HepG2 (cell line): ENCODE measurements around the gene NME8. TPM values are rescaled to one million over a fixed set of nuclear protein-coding genes. Genes with fewer than 3 reads are reported as not detected.

Experiments
- ATAC-seq: fragments of 200-7000 bp; cut with Tn5 transposase; 3 replicates; pipeline ENCODE4 v1.9.1; 2020; ENCODE audit warnings: mild to moderate bottlenecking, moderate library complexity
- BruUV-seq: library from RNA; stranded (reverse); fragments of 400-500 nt; replicated peaks from 2 replicates; lab custom pipeline; 2021; lab: Mats Ljungman, UMichigan
- CTCF ChIA-PET: fragments of 300-600 bp; formaldehyde crosslinking; extraction: SDS; loops from one replicate; lab custom pipeline; 2021; ENCODE audit warnings: low total read pairs, inconsistent platforms, low intra/inter-chr PET ratio; lab: Yijun Ruan, JAX
- POLR2A ChIA-PET: fragments of 350-600 bp; sonication (Branson Sonifier 250); formaldehyde crosslinking; loops from one replicate; lab custom pipeline; 2020; ENCODE audit warnings: antibody characterized with exemption, inconsistent platforms; lab: Yijun Ruan, JAX
- DNase-seq: peaks from one replicate; pipeline ENCODE4 v3.0.0-alpha.2; 2015; ENCODE audit warnings: low spot score
- FAIRE-seq: peaks from 3 replicates; lab custom pipeline; 2011; peaks lifted over from hg19 to GRCh38; lab: Jason Lieb, UNC
- H2AFZ ChIP-seq: one replicate; pipeline ENCODE4 v1.6.1; 2011; ENCODE audit warnings: low read length, inconsistent platforms
- H3K27ac ChIP-seq: fragments of 300-600 bp; 3 replicates; pipeline ENCODE4 v1.8.0; 2011; ENCODE audit warnings: mixed run types, mild to moderate bottlenecking, mixed read lengths, low read length, inconsistent platforms; ENCODE audit not compliant: insufficient read depth; ENCODE audit errors: extremely low read length
- H3K27me3 ChIP-seq, 2 experiments: fragments of 200-600 bp in 1 of 2; 2 replicates in 1 of 2; 3 replicates in 1 of 2; pipeline versions ENCODE4 v1.6.0 to v1.8.0; 2011; ENCODE audit warnings: low read length in 2 of 2, mild to moderate bottlenecking in 2 of 2, moderate library complexity in 2 of 2, inconsistent platforms in 1 of 2; ENCODE audit not compliant: insufficient read depth in 2 of 2, control insufficient read depth in 1 of 2
- H3K36me3 ChIP-seq, 2 experiments: fragments of 200-600 bp in 1 of 2; replicated peaks in 1 of 2; 2 replicates in 1 of 2; 3 replicates in 1 of 2; pipeline versions ENCODE4 v1.5.1 to v1.8.0; 2011; ENCODE audit warnings: low read length in 2 of 2, inconsistent platforms in 1 of 2; ENCODE audit not compliant: insufficient read depth in 2 of 2, control insufficient read depth in 1 of 2
- H3K4me1 ChIP-seq: 2 replicates; pipeline ENCODE4 v1.5.1; 2012; ENCODE audit warnings: low read length, inconsistent platforms; ENCODE audit not compliant: insufficient read depth
- H3K4me2 ChIP-seq: 2 replicates; pipeline ENCODE4 v1.6.0; 2011; ENCODE audit warnings: low read depth, low read length, inconsistent platforms
- H3K4me3 ChIP-seq, 3 experiments: fragments of 200-600 bp in 1 of 3; sonication (generic), shearing (Covaris generic) in 1 of 3; replicated peaks in 1 of 3; 2 replicates each; pipeline ENCODE4 v1.5.1; 2011 to 2016; ENCODE audit warnings: low read length in 3 of 3, inconsistent platforms in 2 of 3, low read depth in 2 of 3, mild to moderate bottlenecking in 2 of 3, control low read depth in 1 of 3, mixed read lengths in 1 of 3; ENCODE audit not compliant: insufficient read depth in 1 of 3
- H3K79me2 ChIP-seq: one replicate; pipeline ENCODE4 v1.6.1; 2011; ENCODE audit warnings: low read length, inconsistent platforms; ENCODE audit not compliant: insufficient read depth
- H3K9ac ChIP-seq: 2 replicates; pipeline ENCODE4 v1.6.0; 2011; ENCODE audit warnings: mild to moderate bottlenecking, low read depth, low read length, inconsistent platforms; ENCODE audit not compliant: insufficient read depth
- H3K9me3 ChIP-seq: 2 replicates; pipeline ENCODE4 v1.5.1; 2012; ENCODE audit warnings: mild to moderate bottlenecking, low read length
- H4K20me1 ChIP-seq: 2 replicates; pipeline ENCODE4 v1.6.0; 2011; ENCODE audit warnings: inconsistent platforms, mild to moderate bottlenecking, low read length, moderate library complexity; ENCODE audit not compliant: insufficient read depth
- ATF7-NPFF ChIP-seq: sonication (generic); formaldehyde crosslinking; IDR thresholded peaks from 2 replicates; pipeline ENCODE4 v1.8.1; 2023; ENCODE audit warnings: mild to moderate bottlenecking, low read depth, missing genetic modification reagents, moderate library complexity
- BRD4 ChIP-seq: sonication (generic); formaldehyde crosslinking; IDR thresholded peaks from 2 replicates; pipeline ENCODE4 v1.4.0; 2020; ENCODE audit warnings: missing genetic modification reagents
- FOXK2 ChIP-seq: fragments of 450-650 bp; IDR thresholded peaks from 2 replicates; pipeline ENCODE4 v1.6.1; 2016
- GLMP ChIP-seq: sonication (generic); formaldehyde crosslinking; IDR thresholded peaks from 2 replicates; pipeline ENCODE4 v1.9.0; 2021; ENCODE audit warnings: missing genetic modification reagents, mild to moderate bottlenecking, borderline replicate concordance
- IRX3 ChIP-seq: sonication (generic); formaldehyde crosslinking; IDR thresholded peaks from 2 replicates; pipeline ENCODE4 v1.8.1; 2023; ENCODE audit warnings: mild to moderate bottlenecking, low read depth, missing genetic modification reagents, borderline replicate concordance
- MXD3 ChIP-seq: IDR thresholded peaks from 2 replicates; pipeline ENCODE4 v1.6.1; 2016; ENCODE audit warnings: mild to moderate bottlenecking, missing biosample characterization, missing genetic modification reagents
- NFATC3 ChIP-seq: sonication (generic); formaldehyde crosslinking; IDR thresholded peaks from 2 replicates; pipeline ENCODE4 v1.5.1; 2020; ENCODE audit warnings: mild to moderate bottlenecking, missing genetic modification reagents
- POLR2AphosphoS5 ChIP-seq: IDR thresholded peaks from 2 replicates; pipeline ENCODE4 v1.6.1; 2012; ENCODE audit warnings: low read depth, low read length
- REPIN1 ChIP-seq: sonication (generic); formaldehyde crosslinking; IDR thresholded peaks from 2 replicates; pipeline ENCODE4 v1.8.0; 2022; ENCODE audit warnings: missing genetic modification reagents, low read depth, mild to moderate bottlenecking, borderline replicate concordance
- TEAD2 ChIP-seq: sonication (generic); formaldehyde crosslinking; IDR thresholded peaks from 2 replicates; pipeline ENCODE4 v1.9.0; 2021; ENCODE audit warnings: missing genetic modification reagents
- THAP11 ChIP-seq: IDR thresholded peaks from 2 replicates; pipeline ENCODE4 v1.6.1; 2016; ENCODE audit warnings: missing biosample characterization, missing genetic modification reagents
- ZBTB43 ChIP-seq: sonication (generic); formaldehyde crosslinking; conservative IDR thresholded peaks from 2 replicates; pipeline ENCODE4 v1.4.0; 2020; ENCODE audit warnings: missing genetic modification reagents
- ZFP90 ChIP-seq: sonication (generic); formaldehyde crosslinking; IDR thresholded peaks from 2 replicates; pipeline ENCODE4 v1.8.0; 2022; ENCODE audit warnings: missing genetic modification reagents, mild to moderate bottlenecking, inconsistent platforms, borderline replicate concordance
- ZNF224 ChIP-seq: sonication (generic); formaldehyde crosslinking; IDR thresholded peaks from 2 replicates; pipeline ENCODE4 v1.5.0; 2020; ENCODE audit warnings: mild to moderate bottlenecking, missing genetic modification reagents
- ZNF496 ChIP-seq: sonication (generic); formaldehyde crosslinking; IDR thresholded peaks from 2 replicates; pipeline ENCODE4 v1.8.1; 2023; ENCODE audit warnings: mild to moderate bottlenecking, moderate library complexity, missing genetic modification reagents; ENCODE audit not compliant: insufficient replicate concordance
- ZNF792 ChIP-seq: IDR thresholded peaks from 2 replicates; pipeline ENCODE4 v1.6.1; 2016
- WGBS: methylation state at CpG from one replicate; pipeline ENCODE4 v1.1.6; 2017; ENCODE audit warnings: low lambda C conversion rate; 5-methylcytosine and 5-hydroxymethylcytosine counted together
- in situ Hi-C: cut with HindIII; loops from 2 replicates; pipeline ENCODE4 v1.10.0; 2017; ENCODE audit warnings: low pct_unique_long_range_greater_than_20kb; ENCODE audit not compliant: extremely low pct_ligation_motif_present
- intact Hi-C: fragments of 100-400 bp; cut with micrococcal nuclease; formaldehyde crosslinking; loops from one replicate; pipeline ENCODE4 v1.10.0; 2022; ENCODE audit not compliant: unreplicated experiment
- polyA plus RNA-seq, 8 experiments: library from polyadenylated mRNA; depleted of rRNA in 3 of 8; stranded (reverse) in 7 of 8; unstranded in 1 of 8; fragments of >200 nt; fragmentation: Illumina TruSeq in 4 of 8; extraction: Trizol in 4 of 8; gene quantifications; 2 replicates each; pipeline versions ENCODE4 v1.2.1 to v1.2.3, GENCODE V29; 2011 to 2016; ENCODE audit warnings: low read depth in 4 of 8, missing spikeins in 1 of 8, mixed read lengths in 1 of 8; ENCODE audit not compliant: insufficient read depth in 1 of 8
- total RNA-seq, 5 experiments: library from RNA; depleted of rRNA; stranded (reverse); fragments of >200 nt; fragmentation: Illumina TruSeq; extraction: Trizol; gene quantifications; 2 replicates each; pipeline ENCODE4 v1.2.3, GENCODE V29; 2016; ENCODE audit warnings: low read depth in 1 of 5

The NME8 gene
- total and polyA plus RNA-seq, 2 of the 13 experiments (the other 11 are each of a cell fraction or from before 2014, with no cell fraction given) = not detected

DNA sequence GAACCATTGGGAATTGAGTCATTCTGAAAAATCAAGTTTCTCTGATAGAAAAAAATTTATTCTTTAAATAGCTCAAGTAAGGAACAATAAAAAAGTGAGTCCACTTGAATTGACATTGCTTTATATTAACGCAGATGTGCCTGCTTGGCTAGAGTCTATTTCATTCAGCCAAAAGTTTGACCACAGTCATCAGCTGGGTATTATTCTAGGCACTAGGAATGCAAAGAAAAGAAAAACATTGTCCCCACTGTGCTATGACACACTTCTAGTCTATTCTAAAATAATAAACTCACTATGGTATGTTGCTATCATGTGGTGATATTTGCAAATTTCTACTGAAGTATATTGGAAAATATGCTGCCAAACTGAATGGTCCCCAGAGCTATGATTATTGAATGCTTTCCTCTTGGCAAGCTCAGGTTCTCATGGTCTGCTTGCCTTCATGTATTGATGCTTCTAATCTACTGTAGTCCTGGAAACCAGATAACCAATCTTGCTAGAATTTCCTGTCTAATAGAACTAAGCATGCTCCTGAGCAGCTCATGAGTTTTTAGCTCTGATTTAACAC, 59.9 kb downstream of the NME8 start:
- no peaks in the 10 kb centered on the region for H3K27me3 ChIP-seq
- no peak for TF ChIP-seq ZNF224
- no peak for TF ChIP-seq REPIN1 (CRISPR knock-in tag)
- TF ChIP-seq POLR2AphosphoS5 = no peak
- TF ChIP-seq FOXK2 = no peak
- no peak for TF ChIP-seq ZNF496 (CRISPR knock-in tag)
- TF ChIP-seq ZBTB43 = no peak
- TF ChIP-seq TEAD2 (CRISPR knock-in tag) = no peak
- TF ChIP-seq BRD4 (CRISPR knock-in tag) = no peak
- no peak for TF ChIP-seq MXD3
- no peak for TF ChIP-seq NFATC3 (CRISPR knock-in tag)
- no peak for TF ChIP-seq IRX3
- TF ChIP-seq ZNF792 (CRISPR knock-in tag) = no peak
- TF ChIP-seq THAP11 (CRISPR knock-in tag) = no peak
- TF ChIP-seq ZFP90 (CRISPR knock-in tag) = no peak
- TF ChIP-seq ATF7-NPFF (CRISPR knock-in tag) = no peak
- TF ChIP-seq GLMP (CRISPR knock-in tag) = no peak
- ChIA-PET CTCF (no interaction called here), POLR2A (interaction anchor here (1.6 kb wide), 1 partner anchor 9 kb away, joined by 4 read pairs; the partner anchor contains the start of gene SFRP4)
- H4K20me1 ChIP-seq = no peaks in the 10 kb centered on the region
- 97% methylated on average over 1 of the region's 1 CpG for WGBS
- ATAC-seq (no peak), DNase-seq (no peak), FAIRE-seq (no peak)
- peaks cover 0 to 2% of the 10 kb centered on the region in 2 experiments; a peak in 1 of 5 replicates for H3K36me3 ChIP-seq
- H3K4me2 ChIP-seq = no peak overlapping the region
- intact Hi-C loops = no loop called here
- no peak overlapping the region for H3K4me3 ChIP-seq
- no peak overlapping the region for H3K27ac ChIP-seq
- no peaks in the 10 kb centered on the region for H3K9me3 ChIP-seq
- in situ Hi-C loops = loop anchor here (10.0 to 25.0 kb wide), 2 partner anchors 196 to 429 kb away; no protein-coding TSS in a partner anchor
- no peaks in the 10 kb centered on the region for H3K79me2 ChIP-seq
- BruUV-seq = no TSS peak
- H3K4me1 ChIP-seq = no peaks in the 10 kb centered on the region
- H3K9ac ChIP-seq = no peak overlapping the region
- H2AFZ ChIP-seq = no peak overlapping the region
